Left ventricle myocardium inferior (tissue), 1 donor: Measurements from ENCODE around the gene CRTAP. TPM values are rescaled to one million over a fixed set of nuclear protein-coding genes. Genes with fewer than 3 reads are reported as not detected.

Experiments
- DNase-seq: peaks from one replicate; pipeline ENCODE4 v3.0.0-alpha.2; 2020
- H3K27ac ChIP-seq: fragments of 200-600 bp; replicated peaks from 2 replicates; pipeline ENCODE4 v1.8.0; 2021
- H3K27me3 ChIP-seq: fragments of 200-600 bp; 2 replicates; pipeline ENCODE4 v1.8.0; 2021; ENCODE audit warnings: low read depth
- H3K36me3 ChIP-seq: fragments of 200-600 bp; 2 replicates; pipeline ENCODE4 v1.8.0; 2021
- H3K4me1 ChIP-seq: fragments of 200-600 bp; 2 replicates; pipeline ENCODE4 v1.8.0; 2021
- H3K4me3 ChIP-seq: fragments of 200-600 bp; 2 replicates; pipeline ENCODE4 v1.8.0; 2021; ENCODE audit warnings: mild to moderate bottlenecking, moderate library complexity
- H3K9me3 ChIP-seq: fragments of 200-600 bp; replicated peaks from 2 replicates; pipeline ENCODE4 v1.8.0; 2021
- CTCF ChIP-seq: fragments of 200-600 bp; IDR thresholded peaks from 2 replicates; pipeline ENCODE4 v1.8.0; 2021; ENCODE audit warnings: antibody characterized with exemption, mild to moderate bottlenecking, borderline replicate concordance
- intact Hi-C: fragments of 100-400 bp; cut with micrococcal nuclease; formaldehyde crosslinking; loops from one replicate; pipeline ENCODE4 v1.11.0; 2022
- total RNA-seq: library from RNA; stranded (reverse); fragmentation: NEBNext Ultra II Directional; extraction: Animal tissue kit (Norgen Biotek cat#: 25700); gene quantifications from one replicate; pipeline ENCODE4 v1.2.1, GENCODE V29; 2021
- donor health status: DM: no; HTN: yes; CAD: no; lungs with severe emphysema.

Gene CRTAP
- total RNA-seq, 1 donor from 2014 or later, result 95.1 TPM

DNA sequence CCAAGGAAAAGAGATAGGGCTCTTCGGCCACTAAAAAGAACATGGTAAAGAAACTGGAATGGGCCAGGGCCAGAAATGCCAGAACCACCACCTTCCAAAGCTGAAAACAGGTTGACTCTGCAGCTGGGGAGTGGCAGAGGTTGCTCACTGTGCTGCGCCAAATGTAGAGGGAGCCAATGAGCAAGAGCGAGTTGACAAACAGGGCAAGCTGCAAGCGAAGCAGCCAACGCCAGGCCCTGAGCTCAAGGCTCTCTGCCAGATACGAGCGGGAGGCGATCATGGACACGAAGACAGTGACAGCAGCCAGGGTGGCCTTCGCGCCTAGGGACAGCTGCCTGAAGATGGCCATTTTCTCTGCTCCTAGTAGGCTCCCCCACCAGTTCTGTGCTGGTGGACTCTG, 20.0 kb upstream of the CRTAP start:
- Histone ChIP-seq H3K36me3 (peaks cover 12% of the 10 kb centered on the region), H3K27me3 (no peaks in the 10 kb centered on the region), H3K4me3 (no peak overlapping the region), H3K9me3 (no peaks in the 10 kb centered on the region), H3K4me1 (peaks cover 47% of the 10 kb centered on the region), H3K27ac (no peak overlapping the region)
- TF ChIP-seq CTCF, result no peak
- intact Hi-C loops, result no loop called here
- DNase-seq, result no peak

DNA sequence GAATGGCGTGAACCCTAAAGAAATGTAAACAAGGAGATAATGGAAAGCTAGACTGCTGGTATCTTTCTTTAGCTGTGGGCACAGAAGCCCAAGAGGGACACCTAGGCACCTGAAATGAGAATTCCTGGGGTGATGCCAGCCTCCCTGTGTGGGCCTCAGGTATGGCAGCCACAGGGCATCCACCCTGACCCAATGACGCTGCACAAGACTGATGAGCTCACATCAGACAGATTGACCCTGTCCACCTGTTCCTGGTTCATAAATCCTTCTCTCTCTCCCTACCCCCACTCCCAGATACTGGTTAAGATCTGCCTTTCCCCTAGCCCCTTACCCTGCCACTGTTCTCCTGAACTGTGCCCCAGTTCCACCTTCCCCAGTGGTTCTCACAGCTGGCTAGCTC, 18.4 kb upstream of the CRTAP start:
- H3K9me3 ChIP-seq, result no peaks in the 10 kb centered on the region
- intact Hi-C loops, result no loop called here
- peak overlapping the region; percentile 96 for H3K4me3 ChIP-seq
- peaks cover 47% of the 10 kb centered on the region for H3K4me1 ChIP-seq
- no peaks in the 10 kb centered on the region for H3K27me3 ChIP-seq
- H3K27ac ChIP-seq, result peak overlapping the region; percentile 95
- no peak for TF ChIP-seq CTCF
- H3K36me3 ChIP-seq, result peaks cover 10% of the 10 kb centered on the region
- no peak for DNase-seq

DNA sequence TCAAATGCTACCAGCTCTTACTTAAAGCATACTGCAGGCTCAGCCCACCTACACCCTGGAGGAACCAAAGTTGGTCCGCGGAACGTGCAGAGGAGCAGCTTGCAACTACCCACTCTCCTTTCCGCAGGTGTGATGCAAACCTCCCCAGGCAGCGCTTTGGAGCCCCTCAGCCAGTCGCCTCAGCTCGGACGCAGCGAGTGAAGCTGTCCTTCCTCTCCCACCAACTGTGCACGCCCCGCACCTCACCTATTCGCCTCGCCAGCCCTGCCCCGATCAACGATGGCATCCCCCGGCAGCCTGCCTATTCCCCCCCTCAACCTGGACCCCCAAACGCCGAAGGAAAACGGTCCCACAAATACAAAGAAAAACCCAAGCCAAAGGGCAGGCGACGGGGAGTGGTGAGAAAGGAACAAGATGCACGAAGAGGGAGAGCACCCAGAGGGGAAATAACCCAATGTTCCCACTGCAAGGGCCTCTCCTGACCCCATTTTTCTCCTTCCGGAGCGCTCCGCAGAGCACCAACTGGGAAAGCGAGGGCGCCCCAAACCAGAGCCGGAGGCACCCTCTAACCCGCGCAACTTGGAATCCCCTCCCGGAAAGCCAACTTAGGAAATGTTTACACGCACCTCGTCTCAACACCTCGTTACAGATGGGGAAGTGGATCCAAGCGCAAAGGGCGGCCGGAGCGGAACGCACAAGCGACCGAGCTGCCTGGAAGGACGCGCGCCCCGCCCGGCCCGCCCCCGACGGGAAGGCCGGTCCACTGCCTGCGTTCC, 17.5 kb upstream of the CRTAP start:
- TF ChIP-seq CTCF, result no peak
- Histone ChIP-seq H3K27ac (peak overlapping the region; percentile 95), H3K4me1 (peaks cover 47% of the 10 kb centered on the region), H3K27me3 (no peaks in the 10 kb centered on the region), H3K4me3 (peak overlapping the region; percentile 96), H3K36me3 (peaks cover 10% of the 10 kb centered on the region), H3K9me3 (no peaks in the 10 kb centered on the region)
- intact Hi-C loops, result no loop called here
- DNase-seq, result peak; percentile 60

- intact Hi-C loops, result no loop called here
- no peak overlapping the region for H3K27ac ChIP-seq
- H3K9me3 ChIP-seq, result no peaks in the 10 kb centered on the region
- H3K27me3 ChIP-seq, result no peaks in the 10 kb centered on the region
- H3K36me3 ChIP-seq, result no peaks in the 10 kb centered on the region
- peaks cover 24% of the 10 kb centered on the region for H3K4me1 ChIP-seq
- no peak overlapping the region for H3K4me3 ChIP-seq
- TF ChIP-seq CTCF, result no peak
- no peak for DNase-seq
Measured at GRCh38 chr3:33099109-33099645, 14.6 kb upstream of the CRTAP start.

DNA sequence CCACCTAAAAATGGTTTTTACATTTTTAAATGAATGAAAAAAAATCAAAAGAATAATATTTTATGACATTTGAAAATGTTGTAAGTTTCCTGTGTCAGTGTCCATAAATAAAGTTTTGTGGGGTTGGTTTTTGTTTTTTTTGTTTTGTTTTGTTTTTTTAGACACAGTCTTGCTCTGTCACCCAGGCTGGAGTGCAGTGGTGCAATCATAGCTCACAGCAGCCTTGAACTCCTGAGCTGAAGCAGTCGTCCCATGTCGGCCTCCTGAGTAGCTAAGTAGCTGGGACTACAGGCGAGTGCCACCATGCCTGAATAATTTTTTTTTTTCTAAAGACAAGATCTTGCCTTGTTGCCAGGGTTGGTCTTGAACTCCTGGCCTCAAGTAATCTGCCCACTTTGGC, 14.1 kb upstream of the CRTAP start:
- H3K36me3 ChIP-seq, result no peaks in the 10 kb centered on the region
- intact Hi-C loops, result no loop called here
- no peak overlapping the region for H3K27ac ChIP-seq
- TF ChIP-seq CTCF, result no peak
- no peak for DNase-seq
- no peaks in the 10 kb centered on the region for H3K9me3 ChIP-seq
- no peaks in the 10 kb centered on the region for H3K27me3 ChIP-seq
- no peak overlapping the region for H3K4me3 ChIP-seq
- peaks cover 24% of the 10 kb centered on the region for H3K4me1 ChIP-seq
